ENCODE data around the gene IFITM1. TPM values are rescaled to one million over a fixed set of nuclear protein-coding genes. Genes with fewer than 3 reads are reported as not detected.

IFITM1 gene
- polyA plus RNA-seq, 1 donor from 2014 or later, result 0.35 TPM

DNA sequence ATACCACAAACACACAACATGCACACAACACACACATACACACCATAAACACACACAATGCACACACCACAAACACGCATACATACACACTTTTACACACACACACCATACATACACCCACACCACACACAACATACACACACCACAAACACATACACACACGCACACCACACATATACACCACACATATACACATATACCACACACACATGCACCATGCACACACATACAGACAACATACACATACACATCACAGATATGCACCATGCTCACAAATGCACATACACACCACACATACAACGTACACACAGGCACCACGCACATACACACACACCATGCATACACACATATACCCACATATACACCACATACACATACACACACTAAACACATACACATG is 43.7 kb downstream of the IFITM1 start:
- Histone ChIP-seq H3K9me3 (ENCODE audit: low read length) (no peaks in the 10 kb centered on the region), H3K36me3 (ENCODE audit: insufficient read depth, low read length) (no peaks in the 10 kb centered on the region), H3K79me2 (replicated peaks; ENCODE audit: insufficient read depth, low read length) (no peaks in the 10 kb centered on the region), H2AFZ (ENCODE audit: low read depth, low read length) (no peak overlapping the region), H3K9me2 (ENCODE audit: insufficient read depth, low read length) (no peaks in the 10 kb centered on the region), H3K4me2 (ENCODE audit: low read length) (no peak overlapping the region), H3F3A (ENCODE audit: insufficient read depth, low read length, poor library complexity, severe bottlenecking) (no peaks in the 10 kb centered on the region), H3K4me3 (ENCODE audit: low read length) (no peak overlapping the region), H3K27ac (ENCODE audit: low read length) (no peak overlapping the region), H4K20me1 (ENCODE audit: insufficient read depth) (no peaks in the 10 kb centered on the region), H3K27me3 (ENCODE audit: insufficient read depth, low read depth, low read length) (no peaks in the 10 kb centered on the region), H3K9ac (ENCODE audit: low read length) (no peak overlapping the region)
- no peak for TF ChIP-seq EZH2 (IDR thresholded peaks at IDR 0.05; ENCODE audit: borderline replicate concordance, insufficient read depth, low read length, poor library complexity, severe bottlenecking)
- TF ChIP-seq TAF1 (IDR thresholded peaks at IDR 0.05; ENCODE audit: low read depth), result no peak
- no peak for TF ChIP-seq MXI1 (conservative IDR thresholded peaks at IDR 0.05; ENCODE audit: poor library complexity, severe bottlenecking)
- TF ChIP-seq SMC3 (conservative IDR thresholded peaks at IDR 0.05; ENCODE audit: poor library complexity), result no peak
- TF ChIP-seq RAD21 (conservative IDR thresholded peaks at IDR 0.05), result no peak
- TF ChIP-seq, protein P1, sequence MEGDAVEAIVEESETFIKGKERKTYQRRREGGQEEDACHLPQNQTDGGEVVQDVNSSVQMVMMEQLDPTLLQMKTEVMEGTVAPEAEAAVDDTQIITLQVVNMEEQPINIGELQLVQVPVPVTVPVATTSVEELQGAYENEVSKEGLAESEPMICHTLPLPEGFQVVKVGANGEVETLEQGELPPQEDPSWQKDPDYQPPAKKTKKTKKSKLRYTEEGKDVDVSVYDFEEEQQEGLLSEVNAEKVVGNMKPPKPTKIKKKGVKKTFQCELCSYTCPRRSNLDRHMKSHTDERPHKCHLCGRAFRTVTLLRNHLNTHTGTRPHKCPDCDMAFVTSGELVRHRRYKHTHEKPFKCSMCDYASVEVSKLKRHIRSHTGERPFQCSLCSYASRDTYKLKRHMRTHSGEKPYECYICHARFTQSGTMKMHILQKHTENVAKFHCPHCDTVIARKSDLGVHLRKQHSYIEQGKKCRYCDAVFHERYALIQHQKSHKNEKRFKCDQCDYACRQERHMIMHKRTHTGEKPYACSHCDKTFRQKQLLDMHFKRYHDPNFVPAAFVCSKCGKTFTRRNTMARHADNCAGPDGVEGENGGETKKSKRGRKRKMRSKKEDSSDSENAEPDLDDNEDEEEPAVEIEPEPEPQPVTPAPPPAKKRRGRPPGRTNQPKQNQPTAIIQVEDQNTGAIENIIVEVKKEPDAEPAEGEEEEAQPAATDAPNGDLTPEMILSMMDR (IDR thresholded peaks at IDR 0.05; ENCODE audit: poor library complexity, severe bottlenecking), result no peak
- no peak for TF ChIP-seq EP300 (conservative IDR thresholded peaks at IDR 0.05; ENCODE audit: poor library complexity, severe bottlenecking)
- TF ChIP-seq, protein P2, sequence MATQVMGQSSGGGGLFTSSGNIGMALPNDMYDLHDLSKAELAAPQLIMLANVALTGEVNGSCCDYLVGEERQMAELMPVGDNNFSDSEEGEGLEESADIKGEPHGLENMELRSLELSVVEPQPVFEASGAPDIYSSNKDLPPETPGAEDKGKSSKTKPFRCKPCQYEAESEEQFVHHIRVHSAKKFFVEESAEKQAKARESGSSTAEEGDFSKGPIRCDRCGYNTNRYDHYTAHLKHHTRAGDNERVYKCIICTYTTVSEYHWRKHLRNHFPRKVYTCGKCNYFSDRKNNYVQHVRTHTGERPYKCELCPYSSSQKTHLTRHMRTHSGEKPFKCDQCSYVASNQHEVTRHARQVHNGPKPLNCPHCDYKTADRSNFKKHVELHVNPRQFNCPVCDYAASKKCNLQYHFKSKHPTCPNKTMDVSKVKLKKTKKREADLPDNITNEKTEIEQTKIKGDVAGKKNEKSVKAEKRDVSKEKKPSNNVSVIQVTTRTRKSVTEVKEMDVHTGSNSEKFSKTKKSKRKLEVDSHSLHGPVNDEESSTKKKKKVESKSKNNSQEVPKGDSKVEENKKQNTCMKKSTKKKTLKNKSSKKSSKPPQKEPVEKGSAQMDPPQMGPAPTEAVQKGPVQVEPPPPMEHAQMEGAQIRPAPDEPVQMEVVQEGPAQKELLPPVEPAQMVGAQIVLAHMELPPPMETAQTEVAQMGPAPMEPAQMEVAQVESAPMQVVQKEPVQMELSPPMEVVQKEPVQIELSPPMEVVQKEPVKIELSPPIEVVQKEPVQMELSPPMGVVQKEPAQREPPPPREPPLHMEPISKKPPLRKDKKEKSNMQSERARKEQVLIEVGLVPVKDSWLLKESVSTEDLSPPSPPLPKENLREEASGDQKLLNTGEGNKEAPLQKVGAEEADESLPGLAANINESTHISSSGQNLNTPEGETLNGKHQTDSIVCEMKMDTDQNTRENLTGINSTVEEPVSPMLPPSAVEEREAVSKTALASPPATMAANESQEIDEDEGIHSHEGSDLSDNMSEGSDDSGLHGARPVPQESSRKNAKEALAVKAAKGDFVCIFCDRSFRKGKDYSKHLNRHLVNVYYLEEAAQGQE (IDR thresholded peaks at IDR 0.05; ENCODE audit: borderline replicate concordance), result no peak
- no peak for TF ChIP-seq POLR2AphosphoS5 (IDR thresholded peaks at IDR 0.05)

DNA sequence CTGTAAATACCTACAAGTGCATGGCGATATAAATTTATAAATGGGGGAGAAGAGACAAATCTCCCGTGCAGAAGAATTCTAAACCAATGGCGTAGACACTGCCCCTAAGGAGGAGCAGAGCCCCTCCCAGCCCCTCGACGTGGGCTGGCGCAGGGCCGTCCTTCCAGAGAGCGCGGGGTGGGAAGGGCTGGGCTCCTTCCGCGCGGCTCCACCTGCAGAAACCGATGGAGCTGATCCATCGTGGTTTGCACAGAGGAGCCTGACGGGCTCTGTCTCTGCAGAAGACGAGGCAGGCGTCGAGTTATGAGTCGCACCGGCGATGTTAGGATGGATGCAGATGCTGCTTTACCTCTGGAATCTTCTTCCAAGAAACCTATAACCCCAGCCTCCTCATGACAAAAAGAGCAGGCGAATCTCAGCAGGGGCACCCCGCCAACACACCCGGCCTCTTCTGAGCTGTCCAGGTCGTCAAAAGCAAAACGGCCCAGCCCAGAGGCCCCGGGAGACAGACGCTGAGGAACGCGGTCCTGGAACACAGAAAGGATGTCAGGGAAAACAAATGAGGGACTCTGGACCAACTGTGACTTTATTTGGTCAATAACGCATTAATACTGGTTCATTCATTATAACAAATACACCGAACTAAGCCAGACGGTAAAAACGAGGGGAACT is 44.4 kb downstream of the IFITM1 start:
- H3K36me3 ChIP-seq (ENCODE audit: insufficient read depth, low read length), result no peaks in the 10 kb centered on the region
- H3K4me3 ChIP-seq (ENCODE audit: low read length), result no peak overlapping the region
- H3K27ac ChIP-seq (ENCODE audit: low read length), result no peak overlapping the region
- no peaks in the 10 kb centered on the region for H3K27me3 ChIP-seq (ENCODE audit: insufficient read depth, low read depth, low read length)
- no peak overlapping the region for H3K9ac ChIP-seq (ENCODE audit: low read length)
- TF ChIP-seq EZH2 (IDR thresholded peaks at IDR 0.05; ENCODE audit: borderline replicate concordance, insufficient read depth, low read length, poor library complexity, severe bottlenecking) (no peak), SMC3 (conservative IDR thresholded peaks at IDR 0.05; ENCODE audit: poor library complexity) (no peak), TAF1 (IDR thresholded peaks at IDR 0.05; ENCODE audit: low read depth) (no peak), RAD21 (conservative IDR thresholded peaks at IDR 0.05) (no peak), EP300 (conservative IDR thresholded peaks at IDR 0.05; ENCODE audit: poor library complexity, severe bottlenecking) (no peak), POLR2AphosphoS5 (IDR thresholded peaks at IDR 0.05) (no peak), MXI1 (conservative IDR thresholded peaks at IDR 0.05; ENCODE audit: poor library complexity, severe bottlenecking) (no peak)
- TF ChIP-seq, protein P1 (IDR thresholded peaks at IDR 0.05; ENCODE audit: poor library complexity, severe bottlenecking), result no peak
- TF ChIP-seq, protein P2 (IDR thresholded peaks at IDR 0.05; ENCODE audit: borderline replicate concordance), result no peak
- no peaks in the 10 kb centered on the region for H3F3A ChIP-seq (ENCODE audit: insufficient read depth, low read length, poor library complexity, severe bottlenecking)
- H3K9me2 ChIP-seq (ENCODE audit: insufficient read depth, low read length), result no peaks in the 10 kb centered on the region
- no peaks in the 10 kb centered on the region for H3K79me2 ChIP-seq (replicated peaks; ENCODE audit: insufficient read depth, low read length)
- H4K20me1 ChIP-seq (ENCODE audit: insufficient read depth), result no peaks in the 10 kb centered on the region
- no peaks in the 10 kb centered on the region for H3K9me3 ChIP-seq (ENCODE audit: low read length)
- no peak overlapping the region for H2AFZ ChIP-seq (ENCODE audit: low read depth, low read length)
- no peak overlapping the region for H3K4me2 ChIP-seq (ENCODE audit: low read length)

All from neural cell (in vitro differentiated cells).